Activated T-cell treated with anti-CD3 and anti-CD28 coated beads, Interleukin-2, amount 50 U/mL, for 24 hours (primary cell): ENCODE data around the gene ACE.

ENCODE experiments used
- DNase-seq: peaks from one replicate; pipeline ENCODE4 v3.0.0-alpha.2; 2020
- H3K27ac Mint-ChIP-seq: 2 replicates; pipeline ENCODE4 v1.8.0; 2020; ENCODE audit warnings: mild to moderate bottlenecking, mixed read lengths
- H3K27me3 Mint-ChIP-seq: 2 replicates; pipeline ENCODE4 v1.8.0; 2020; ENCODE audit warnings: mixed read lengths
- H3K36me3 Mint-ChIP-seq: 2 replicates; pipeline ENCODE4 v1.8.0; 2020; ENCODE audit warnings: low read depth, mixed read lengths
- H3K4me1 Mint-ChIP-seq: 2 replicates; pipeline ENCODE4 v1.8.0; 2020; ENCODE audit warnings: low read depth, mixed read lengths
- H3K4me3 Mint-ChIP-seq: 2 replicates; pipeline ENCODE4 v1.8.0; 2020; ENCODE audit warnings: mild to moderate bottlenecking, moderate library complexity, mixed read lengths
- H3K9me3 Mint-ChIP-seq: 2 replicates; pipeline ENCODE4 v1.8.0; 2020; ENCODE audit warnings: mixed read lengths

The ACE gene

GRCh38 chr17:63489291-63489690, 12.4 kb downstream of the ACE start:
- H3K4me1 Mint-ChIP-seq, result no peaks in the 10 kb centered on the region
- no peaks in the 10 kb centered on the region for H3K9me3 Mint-ChIP-seq
- no peak overlapping the region for H3K4me3 Mint-ChIP-seq
- no peaks in the 10 kb centered on the region for H3K36me3 Mint-ChIP-seq
- H3K27ac Mint-ChIP-seq, result no peak overlapping the region
- H3K27me3 Mint-ChIP-seq, result no peaks in the 10 kb centered on the region
- no peak for DNase-seq

- Mint-ChIP-seq H3K9me3 (no peaks in the 10 kb centered on the region), H3K4me1 (no peaks in the 10 kb centered on the region), H3K4me3 (no peak overlapping the region), H3K27ac (no peak overlapping the region), H3K27me3 (no peaks in the 10 kb centered on the region), H3K36me3 (no peaks in the 10 kb centered on the region)
- no peak for DNase-seq
Observed at GRCh38 chr17:63490329-63490728, 13.5 kb downstream of the ACE start.

GRCh38 chr17:63490858-63491400, 14.1 kb downstream of the ACE start:
- H3K4me1 Mint-ChIP-seq, result no peaks in the 10 kb centered on the region
- H3K9me3 Mint-ChIP-seq, result no peaks in the 10 kb centered on the region
- H3K27ac Mint-ChIP-seq, result no peak overlapping the region
- H3K4me3 Mint-ChIP-seq, result no peak overlapping the region
- H3K36me3 Mint-ChIP-seq, result no peaks in the 10 kb centered on the region
- no peaks in the 10 kb centered on the region for H3K27me3 Mint-ChIP-seq
- DNase-seq, result no peak

GRCh38 chr17:63491413-63491812, 14.6 kb downstream of the ACE start:
- DNase-seq, result no peak
- Mint-ChIP-seq H3K4me1 (no peaks in the 10 kb centered on the region), H3K4me3 (no peak overlapping the region), H3K27me3 (no peaks in the 10 kb centered on the region), H3K9me3 (no peaks in the 10 kb centered on the region), H3K36me3 (no peaks in the 10 kb centered on the region), H3K27ac (no peak overlapping the region)

- H3K4me1 Mint-ChIP-seq, result no peaks in the 10 kb centered on the region
- DNase-seq, result no peak
- H3K36me3 Mint-ChIP-seq, result no peaks in the 10 kb centered on the region
- H3K9me3 Mint-ChIP-seq, result no peaks in the 10 kb centered on the region
- H3K27ac Mint-ChIP-seq, result no peak overlapping the region
- H3K4me3 Mint-ChIP-seq, result no peak overlapping the region
- H3K27me3 Mint-ChIP-seq, result no peaks in the 10 kb centered on the region
Observed at GRCh38 chr17:63491977-63492618, 15.2 kb downstream of the ACE start.

DNA sequence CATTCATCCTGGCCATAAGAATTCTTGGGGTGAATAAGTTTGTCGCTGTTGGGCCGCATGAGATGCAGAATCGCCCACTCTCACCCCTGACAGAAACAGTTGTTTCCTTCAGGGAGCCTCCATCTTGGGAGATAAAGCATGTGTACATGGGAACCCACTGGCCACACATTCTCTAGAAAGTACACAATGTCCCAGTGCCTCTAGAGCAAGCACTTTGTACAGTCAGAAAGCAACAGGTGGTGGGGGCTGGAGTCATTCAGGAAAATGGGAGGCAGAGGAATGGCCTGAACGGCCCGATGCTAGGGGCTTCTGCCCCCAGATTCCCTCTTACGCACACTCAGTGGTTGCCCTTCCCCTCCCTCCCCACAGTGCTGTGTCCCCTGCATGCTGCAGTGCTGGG, 16.1 kb downstream of the ACE start:
- H3K9me3 Mint-ChIP-seq, result no peaks in the 10 kb centered on the region
- H3K27me3 Mint-ChIP-seq, result no peaks in the 10 kb centered on the region
- H3K27ac Mint-ChIP-seq, result no peak overlapping the region
- no peak for DNase-seq
- H3K4me3 Mint-ChIP-seq, result no peak overlapping the region
- no peaks in the 10 kb centered on the region for H3K4me1 Mint-ChIP-seq
- no peaks in the 10 kb centered on the region for H3K36me3 Mint-ChIP-seq

DNA sequence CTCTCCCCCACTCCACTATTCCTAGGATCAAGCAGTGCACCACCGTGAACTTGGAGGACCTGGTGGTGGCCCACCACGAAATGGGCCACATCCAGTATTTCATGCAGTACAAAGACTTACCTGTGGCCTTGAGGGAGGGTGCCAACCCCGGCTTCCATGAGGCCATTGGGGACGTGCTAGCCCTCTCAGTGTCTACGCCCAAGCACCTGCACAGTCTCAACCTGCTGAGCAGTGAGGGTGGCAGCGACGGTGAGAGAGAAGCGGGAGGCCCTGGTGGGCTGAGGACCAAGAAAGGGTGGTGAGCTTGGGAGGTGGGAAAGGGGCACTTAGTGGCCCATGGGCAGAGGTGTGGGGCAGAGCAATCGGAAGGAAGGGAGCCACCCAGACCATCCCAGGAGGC, 16.6 kb downstream of the ACE start:
- H3K36me3 Mint-ChIP-seq, result no peaks in the 10 kb centered on the region
- H3K4me3 Mint-ChIP-seq, result no peak overlapping the region
- H3K27ac Mint-ChIP-seq, result no peak overlapping the region
- H3K9me3 Mint-ChIP-seq, result no peaks in the 10 kb centered on the region
- no peak for DNase-seq
- no peaks in the 10 kb centered on the region for H3K27me3 Mint-ChIP-seq
- no peaks in the 10 kb centered on the region for H3K4me1 Mint-ChIP-seq

- H3K27me3 Mint-ChIP-seq, result no peaks in the 10 kb centered on the region
- H3K4me3 Mint-ChIP-seq, result no peak overlapping the region
- no peaks in the 10 kb centered on the region for H3K4me1 Mint-ChIP-seq
Observed at GRCh38 chr17:63494300-63494928, 17.6 kb downstream of the ACE start.

GRCh38 chr17:63495491-63495890, 18.6 kb downstream of the ACE start:
- Mint-ChIP-seq H3K4me3 (no peak overlapping the region), H3K27me3 (no peaks in the 10 kb centered on the region), H3K9me3 (no peaks in the 10 kb centered on the region), H3K36me3 (no peaks in the 10 kb centered on the region), H3K27ac (no peak overlapping the region), H3K4me1 (no peaks in the 10 kb centered on the region)
- no peak for DNase-seq

More at GRCh38 chr17:63494300-63494928, 17.6 kb downstream of the ACE start:
- no peak for DNase-seq
- Mint-ChIP-seq H3K36me3 (no peaks in the 10 kb centered on the region), H3K27ac (no peak overlapping the region), H3K9me3 (no peaks in the 10 kb centered on the region)

GRCh38 chr17:63496177-63496576, 19.3 kb downstream of the ACE start:
- H3K4me1 Mint-ChIP-seq, result no peaks in the 10 kb centered on the region
- no peak overlapping the region for H3K4me3 Mint-ChIP-seq
- no peaks in the 10 kb centered on the region for H3K36me3 Mint-ChIP-seq
- no peaks in the 10 kb centered on the region for H3K27me3 Mint-ChIP-seq
- no peaks in the 10 kb centered on the region for H3K9me3 Mint-ChIP-seq
- no peak overlapping the region for H3K27ac Mint-ChIP-seq
- DNase-seq, result no peak

GRCh38 chr17:63496663-63497400, 20.0 kb downstream of the ACE start:
- Mint-ChIP-seq H3K4me1 (no peaks in the 10 kb centered on the region), H3K36me3 (no peaks in the 10 kb centered on the region)

GRCh38 chr17:63497708-63498483, 21.0 kb downstream of the ACE start:
- Mint-ChIP-seq H3K27ac (no peak overlapping the region), H3K36me3 (no peaks in the 10 kb centered on the region), H3K27me3 (peaks cover 7% of the 10 kb centered on the region), H3K4me1 (peaks cover 3% of the 10 kb centered on the region), H3K4me3 (no peak overlapping the region), H3K9me3 (no peaks in the 10 kb centered on the region)
- no peak for DNase-seq

More at GRCh38 chr17:63496663-63497400, 20.0 kb downstream of the ACE start:
- H3K4me3 Mint-ChIP-seq, result no peak overlapping the region
- H3K9me3 Mint-ChIP-seq, result no peaks in the 10 kb centered on the region
- no peak overlapping the region for H3K27ac Mint-ChIP-seq
- no peak for DNase-seq
- peaks cover 5% of the 10 kb centered on the region for H3K27me3 Mint-ChIP-seq

DNA sequence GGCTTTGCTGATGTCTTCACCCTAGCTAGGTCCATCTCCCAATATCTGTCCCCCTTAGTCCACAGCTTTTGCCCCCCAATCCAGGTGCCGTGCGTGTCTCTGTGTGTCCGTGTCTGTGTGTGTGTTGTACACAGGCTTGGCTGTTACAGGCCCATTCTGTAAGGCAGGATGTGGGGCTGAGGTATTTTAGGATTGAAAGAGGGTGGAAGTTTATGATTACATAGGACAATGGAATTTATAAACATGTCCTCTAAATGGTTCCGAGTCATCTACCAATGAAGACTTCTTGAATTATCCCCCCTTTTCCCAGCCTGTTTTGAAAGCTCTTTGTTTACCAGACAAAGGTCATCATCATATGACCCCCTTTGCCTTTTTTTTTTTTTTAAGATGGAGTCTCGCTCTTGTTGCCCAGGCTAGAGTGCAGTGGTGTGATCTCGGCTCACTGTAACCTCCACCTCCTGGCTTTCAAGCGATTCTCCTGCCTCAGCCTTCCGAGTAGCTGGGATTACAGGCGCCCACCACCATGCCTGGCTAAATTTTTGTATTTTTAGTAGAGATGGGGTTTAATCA, 21.9 kb downstream of the ACE start:
- Mint-ChIP-seq H3K4me3 (no peak overlapping the region), H3K36me3 (no peaks in the 10 kb centered on the region), H3K4me1 (peaks cover 5% of the 10 kb centered on the region), H3K9me3 (no peaks in the 10 kb centered on the region), H3K27ac (no peak overlapping the region), H3K27me3 (peaks cover 11% of the 10 kb centered on the region)
- DNase-seq, result no peak
